HUES6 (cell line): ENCODE results near the gene KCTD20.

Experiments
- H3K27ac ChIP-seq: 2 replicates; pipeline ENCODE4 v1.7.0; 2013; ENCODE audit warnings: low read depth, mild to moderate bottlenecking, low read length, inconsistent platforms
- H3K27me3 ChIP-seq: 2 replicates; pipeline ENCODE4 v1.6.1; 2013; ENCODE audit warnings: low read length; ENCODE audit not compliant: control insufficient read depth, insufficient read depth
- H3K36me3 ChIP-seq: 2 replicates; pipeline ENCODE4 v1.6.1; 2013; ENCODE audit warnings: low read length; ENCODE audit not compliant: control insufficient read depth, insufficient read depth
- H3K4me1 ChIP-seq: 2 replicates; pipeline ENCODE4 v1.6.1; 2013; ENCODE audit warnings: low read length; ENCODE audit not compliant: control insufficient read depth, insufficient read depth
- H3K4me3 ChIP-seq: 2 replicates; pipeline ENCODE4 v1.5.1; 2013; ENCODE audit warnings: low read depth, low read length
- H3K9ac ChIP-seq: one replicate; pipeline ENCODE4 v1.6.1; 2013; ENCODE audit warnings: mild to moderate bottlenecking, low read length
- H3K9me3 ChIP-seq: 2 replicates; pipeline ENCODE4 v1.6.1; 2013; ENCODE audit warnings: low read depth, low read length; ENCODE audit not compliant: control insufficient read depth, insufficient read depth

The KCTD20 gene

DNA sequence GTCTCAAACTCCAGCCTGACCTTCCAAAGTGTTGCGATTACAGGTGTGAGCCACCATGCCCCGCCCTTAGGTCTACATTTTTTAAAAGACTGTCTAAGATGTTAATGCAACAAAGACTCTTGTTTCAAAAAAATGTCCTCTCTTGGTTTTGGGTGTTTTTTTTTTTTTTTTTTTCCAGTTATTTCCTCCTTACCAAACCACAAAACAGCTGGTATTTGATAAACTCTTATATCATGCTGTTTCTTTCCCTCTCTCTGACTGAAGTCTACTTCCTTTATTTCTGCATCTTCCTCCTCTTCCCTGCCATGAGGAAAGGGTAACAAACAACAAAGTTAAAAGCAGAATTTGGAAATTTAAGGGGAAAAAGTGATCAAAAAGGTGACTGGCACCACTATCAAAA, 83.3 kb downstream of the KCTD20 start:
- Histone ChIP-seq H3K9ac (no peak overlapping the region), H3K36me3 (peaks cover 37% of the 10 kb centered on the region), H3K4me3 (no peak overlapping the region), H3K4me1 (no peaks in the 10 kb centered on the region), H3K27ac (no peak overlapping the region), H3K27me3 (no peaks in the 10 kb centered on the region), H3K9me3 (no peaks in the 10 kb centered on the region)

DNA sequence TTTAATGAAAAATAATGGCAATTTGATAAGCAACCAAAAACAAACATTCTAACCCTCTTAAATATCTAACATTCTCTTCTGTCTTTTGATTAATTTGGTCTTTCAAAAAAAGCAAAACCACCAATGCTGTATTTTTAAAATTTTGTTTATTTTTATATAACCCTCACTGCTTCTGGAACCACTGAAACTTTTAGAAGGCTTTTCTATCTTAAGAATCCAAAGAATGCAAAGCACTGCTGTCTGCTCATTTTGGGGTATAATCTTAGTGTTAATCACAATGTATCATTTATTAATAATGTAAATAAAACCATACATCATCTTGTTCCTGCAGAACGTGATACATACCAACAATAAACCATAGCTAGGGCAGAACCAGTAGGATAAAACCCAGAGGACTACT, 90.5 kb downstream of the KCTD20 start:
- Histone ChIP-seq H3K9ac (no peak overlapping the region), H3K4me3 (no peak overlapping the region), H3K36me3 (peaks cover 19% of the 10 kb centered on the region), H3K9me3 (no peaks in the 10 kb centered on the region), H3K27ac (no peak overlapping the region), H3K4me1 (no peaks in the 10 kb centered on the region), H3K27me3 (no peaks in the 10 kb centered on the region)

DNA sequence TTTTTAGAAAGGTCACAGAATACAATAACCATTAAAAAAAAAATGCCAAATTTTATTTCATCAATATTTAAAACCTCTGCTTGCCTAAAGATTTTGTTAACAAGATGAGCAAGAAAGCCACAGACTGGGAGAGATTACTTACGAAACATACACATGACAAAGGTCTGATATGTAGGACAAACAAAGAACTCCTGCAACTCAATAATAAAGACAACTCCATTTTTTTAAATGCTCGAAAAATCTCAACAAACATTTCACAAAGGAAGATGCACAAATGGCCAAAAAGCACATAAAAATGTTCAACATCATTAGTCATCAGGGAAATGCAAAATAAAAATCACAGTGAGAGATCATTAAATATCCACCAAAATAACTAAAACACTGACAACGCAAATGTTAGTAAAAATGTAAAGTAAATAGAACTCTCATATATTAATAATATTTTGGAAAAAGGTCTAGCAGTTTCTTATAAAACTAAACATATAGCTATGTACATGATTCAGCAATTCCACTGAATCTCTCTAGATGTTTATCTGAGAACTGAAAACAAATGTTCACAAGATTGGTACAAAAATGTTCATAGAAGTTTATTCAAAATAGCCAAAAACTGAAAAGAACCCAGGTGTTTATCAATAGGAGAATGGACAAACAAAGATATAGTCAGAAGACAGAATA, 94.2 kb downstream of the KCTD20 start:
- Histone ChIP-seq H3K4me3 (no peak overlapping the region), H3K27me3 (no peaks in the 10 kb centered on the region), H3K4me1 (no peaks in the 10 kb centered on the region), H3K27ac (no peak overlapping the region), H3K36me3 (peaks cover 41% of the 10 kb centered on the region), H3K9me3 (no peaks in the 10 kb centered on the region), H3K9ac (no peak overlapping the region)

DNA sequence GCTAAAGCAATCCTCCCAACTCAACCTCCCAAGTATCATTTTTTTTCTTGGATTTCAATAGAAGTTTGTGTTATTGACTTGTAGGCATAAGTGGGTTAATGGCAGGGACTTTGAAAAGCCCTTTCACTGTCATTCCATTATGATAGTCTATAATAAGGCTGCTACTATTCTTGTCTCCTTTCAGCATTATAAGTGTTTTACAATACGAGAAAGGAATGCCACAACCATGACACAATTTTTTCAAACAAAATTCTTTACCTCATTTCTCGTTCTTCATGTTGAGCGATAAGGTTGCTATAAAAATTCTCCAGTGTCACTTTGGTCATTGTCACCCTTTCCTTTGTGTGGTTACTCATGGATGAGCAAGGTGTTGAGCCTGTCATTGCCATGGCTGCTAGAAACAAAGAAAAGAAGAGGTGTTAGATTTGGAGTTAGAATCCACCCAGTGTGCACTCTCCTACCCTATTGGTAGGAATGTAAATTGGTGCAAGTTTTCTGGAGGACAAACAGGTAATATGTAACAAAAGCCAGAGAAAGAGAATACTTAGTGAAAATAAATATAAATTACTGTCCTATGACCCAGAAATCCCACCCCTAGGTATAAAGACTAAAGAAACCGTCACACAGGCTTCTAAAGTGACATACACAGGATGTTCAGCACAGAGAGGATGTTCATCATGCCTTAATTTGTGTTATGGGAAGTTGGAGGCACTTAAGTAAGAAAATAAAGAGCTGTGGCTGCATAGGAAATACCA, 97.2 kb downstream of the KCTD20 start:
- H3K27ac ChIP-seq, result no peak overlapping the region
- H3K4me3 ChIP-seq, result no peak overlapping the region
- H3K9ac ChIP-seq, result no peak overlapping the region
- no peaks in the 10 kb centered on the region for H3K9me3 ChIP-seq
- H3K4me1 ChIP-seq, result no peaks in the 10 kb centered on the region
- H3K27me3 ChIP-seq, result no peaks in the 10 kb centered on the region
- H3K36me3 ChIP-seq, result peaks cover 43% of the 10 kb centered on the region
